NCI-H2029 (cell line): ENCODE data around the gene SPINT2.
"Not testable (repeated sequence)": the region's sequence is repeated elsewhere in the genome, so short reads cannot be mapped to it uniquely, and the experiment has no call there.

Experiments used
- DNase-seq: peaks from one replicate; lab custom pipeline; 2025; lab: John Stamatoyannopoulos, UW

The SPINT2 gene

GRCh38 chr19:38264486-38265212, at the start of gene SPINT2:
Gene SPINT2 (plus strand): TSS chr19:38264573. CDS start chr19:38264893, 320 bp downstream.
- no peak for DNase-seq

GRCh38 chr19:38216785-38217641, 47.4 kb upstream of the SPINT2 start:
- no peak for DNase-seq

GRCh38 chr19:38218204-38218603, 46.2 kb upstream of the SPINT2 start:
- no peak for DNase-seq

GRCh38 chr19:38219221-38219620, 45.2 kb upstream of the SPINT2 start:
- DNase-seq = no peak

- no peak for DNase-seq
Measured at GRCh38 chr19:38221421-38221820, 43.0 kb upstream of the SPINT2 start.

GRCh38 chr19:38221919-38222830, 42.2 kb upstream of the SPINT2 start:
- no peak for DNase-seq

GRCh38 chr19:38223119-38223523, 41.3 kb upstream of the SPINT2 start:
- no peak for DNase-seq

- DNase-seq = no peak
Measured at GRCh38 chr19:38223617-38224013, 40.8 kb upstream of the SPINT2 start.

- DNase-seq = peak; percentile 51
Measured at GRCh38 chr19:38224014-38224862, 40.1 kb upstream of the SPINT2 start, which contains the start of gene DPF1. Gene DPF1 (minus strand): TSS chr19:38224222. CDS start chr19:38224142, 80 bp downstream.

- DNase-seq = not testable (repeated sequence)
Measured at GRCh38 chr19:38224863-38225218, 39.5 kb upstream of the SPINT2 start.

GRCh38 chr19:38227287-38228004, 36.9 kb upstream of the SPINT2 start:
- no peak for DNase-seq

- no peak for DNase-seq
Measured at GRCh38 chr19:38228005-38228377, 36.4 kb upstream of the SPINT2 start.

GRCh38 chr19:38228491-38229439, 35.6 kb upstream of the SPINT2 start:
- DNase-seq = no peak

GRCh38 chr19:38229585-38230073, 34.7 kb upstream of the SPINT2 start:
- peak; percentile 47 for DNase-seq

- not testable (repeated sequence) for DNase-seq
Measured at GRCh38 chr19:38230506-38231133, 33.8 kb upstream of the SPINT2 start.

- DNase-seq = no peak
Measured at GRCh38 chr19:38231918-38232317, 32.5 kb upstream of the SPINT2 start.

- DNase-seq = peak; percentile 72
Measured at GRCh38 chr19:38233740-38234251, 30.6 kb upstream of the SPINT2 start.

- DNase-seq = no peak
Measured at GRCh38 chr19:38234615-38235014, 29.8 kb upstream of the SPINT2 start.
